K562 (cell line): ENCODE results near the gene ECM1. TPM values are rescaled to one million over a fixed set of nuclear protein-coding genes. Genes with fewer than 3 reads are reported as not detected.

Experiments
- CCAR2 ChIP-seq: fragments of 200-400 bp; formaldehyde crosslinking; IDR thresholded peaks from 2 replicates; pipeline ENCODE4 v1.6.1; 2017; ENCODE audit warnings: mild to moderate bottlenecking, low read depth, low read length
- COPS2 ChIP-seq: fragments of 450-650 bp; conservative IDR thresholded peaks from 2 replicates; pipeline ENCODE4 v1.6.1; 2016; ENCODE audit warnings: mild to moderate bottlenecking, moderate library complexity
- EWSR1 ChIP-seq: fragments of 450-650 bp; IDR thresholded peaks from 2 replicates; pipeline ENCODE4 v1.6.1; 2018; ENCODE audit warnings: borderline replicate concordance, mild to moderate bottlenecking, low read depth, moderate library complexity; ENCODE audit not compliant: partially characterized antibody
- PTBP1 ChIP-seq: fragments of 200-400 bp; formaldehyde crosslinking; IDR thresholded peaks from 2 replicates; pipeline ENCODE4 v1.6.1; 2017; ENCODE audit warnings: low read depth, low read length
- RAD21 ChIP-seq, 2 experiments: fragments of 250-450 bp in 1 of 2; fragments of 450-650 bp in 1 of 2; sonication (Bioruptor Pico) in 1 of 2; formaldehyde crosslinking in 1 of 2; IDR thresholded peaks in 1 of 2; conservative IDR thresholded peaks in 1 of 2; 2 replicates each; pipeline versions ENCODE4 v1.4.0 to v1.8.0; 2020 to 2022; ENCODE audit warnings: mild to moderate bottlenecking in 2 of 2, moderate library complexity in 1 of 2
- RB1 ChIP-seq: fragments of 450-650 bp; IDR thresholded peaks from 2 replicates; pipeline ENCODE4 v1.6.1; 2017; ENCODE audit warnings: low read depth, mild to moderate bottlenecking
- RHOXF2B ChIP-seq: fragments of 250-450 bp; sonication (Bioruptor Pico); conservative IDR thresholded peaks from 2 replicates; pipeline ENCODE4 v1.5.1; 2021
- TSC22D4 ChIP-seq: fragments of 450-650 bp; IDR thresholded peaks from 2 replicates; pipeline ENCODE4 v1.6.1; 2016; ENCODE audit warnings: missing genetic modification characterization, missing biosample characterization, control low read depth
- XRCC5 ChIP-seq: fragments of 200-400 bp; formaldehyde crosslinking; IDR thresholded peaks from 2 replicates; pipeline ENCODE4 v1.6.1; 2017; ENCODE audit warnings: low read depth, mild to moderate bottlenecking, low read length
- ZNF124 ChIP-seq: sonication (generic); formaldehyde crosslinking; IDR thresholded peaks from 2 replicates; pipeline ENCODE4 v1.8.1; 2022; ENCODE audit warnings: missing genetic modification reagents
- ZNF165 ChIP-seq: fragments of 250-450 bp; sonication (Bioruptor Pico); IDR thresholded peaks from 2 replicates; pipeline ENCODE4 v1.4.0; 2020; ENCODE audit warnings: borderline replicate concordance
- ZNF41 ChIP-seq: fragments of 250-450 bp; sonication (Bioruptor Pico); conservative IDR thresholded peaks from 2 replicates; pipeline ENCODE4 v1.4.0; 2020; ENCODE audit warnings: mild to moderate bottlenecking
- ZNF444 ChIP-seq: fragments of 250-450 bp; sonication (Bioruptor Pico); IDR thresholded peaks from 2 replicates; pipeline ENCODE4 v1.4.0; 2020; ENCODE audit warnings: mild to moderate bottlenecking, moderate library complexity
- polyA plus RNA-seq, 8 experiments: library from polyadenylated mRNA; depleted of rRNA in 4 of 8; stranded (reverse) in 5 of 8; unstranded in 3 of 8; fragments of >200 nt; fragmentation: Nextera tagmentation in 2 of 8; fragmentation: Illumina TruSeq in 1 of 8; extraction: Ambion mirVana in 2 of 8; extraction: Trizol in 1 of 8; gene quantifications; 2 replicates each; pipeline versions ENCODE4 v1.2.1 to v1.2.3, GENCODE V29; 2011 to 2014; ENCODE audit warnings: inconsistent platforms in 1 of 8, missing spikeins in 1 of 8
- total RNA-seq, 7 experiments: library from RNA; depleted of rRNA in 6 of 7; stranded (reverse); fragments of >200 nt in 6 of 7; fragmentation: Illumina TruSeq in 2 of 7; extraction: Trizol in 2 of 7; gene quantifications; 2 replicates each; pipeline versions ENCODE4 v1.2.1 to v1.2.3, GENCODE V29; 2011 to 2021; ENCODE audit warnings: low replicate concordance in 1 of 7
- TF ChIP-seq, protein P1 (sequence below): fragments of 450-650 bp; formaldehyde crosslinking; IDR thresholded peaks from 2 replicates; pipeline ENCODE4 v1.4.0; 2020; ENCODE audit warnings: mild to moderate bottlenecking, mixed read lengths
- TF ChIP-seq, protein P2 (sequence below): fragments of 450-650 bp; conservative IDR thresholded peaks from 2 replicates; pipeline ENCODE4 v1.6.1; 2016; ENCODE audit warnings: missing genetic modification characterization, low read depth, mild to moderate bottlenecking, missing compliant biosample characterization, moderate library complexity
- TF ChIP-seq, protein P3 (sequence below): fragments of 200-600 bp; sonication (generic); IDR thresholded peaks from one replicate; pipeline ENCODE4 v1.6.1; 2012; ENCODE audit warnings: mild to moderate bottlenecking, low read depth, low read length, inconsistent platforms

The ECM1 gene
- total and polyA plus RNA-seq, 9 of the 15 experiments (the other 6 are each of a cell fraction or from before 2014, with no cell fraction given): 6.6 to 52.2 (median 12.8) TPM

DNA sequence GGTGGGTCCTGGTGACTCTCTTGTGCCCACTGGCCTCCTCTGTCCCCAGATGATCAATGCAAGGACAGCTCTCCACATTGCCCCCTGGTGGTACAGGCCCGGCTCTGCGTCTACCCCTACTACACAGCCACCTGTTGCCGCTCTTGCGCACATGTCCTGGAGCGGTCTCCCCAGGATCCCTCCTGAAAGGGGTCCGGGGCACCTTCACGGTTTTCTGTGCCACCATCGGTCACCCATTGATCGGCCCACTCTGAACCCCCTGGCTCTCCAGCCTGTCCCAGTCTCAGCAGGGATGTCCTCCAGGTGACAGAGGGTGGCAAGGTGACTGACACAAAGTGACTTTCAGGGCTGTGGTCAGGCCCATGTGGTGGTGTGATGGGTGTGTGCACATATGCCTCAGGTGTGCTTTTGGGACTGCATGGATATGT is 52.1 kb downstream of the ECM1 start (continued):
- no peak for TF ChIP-seq PTBP1
- TF ChIP-seq RB1: 0 out of 2 replicates have a peak, but pooled peaks have one; percentile 40
- TF ChIP-seq RHOXF2B (CRISPR knock-in tag): no peak
- TF ChIP-seq EWSR1: no peak
- no peak for TF ChIP-seq ZNF124 (CRISPR knock-in tag)
- TF ChIP-seq COPS2: no peak
- TF ChIP-seq, protein P1, sequence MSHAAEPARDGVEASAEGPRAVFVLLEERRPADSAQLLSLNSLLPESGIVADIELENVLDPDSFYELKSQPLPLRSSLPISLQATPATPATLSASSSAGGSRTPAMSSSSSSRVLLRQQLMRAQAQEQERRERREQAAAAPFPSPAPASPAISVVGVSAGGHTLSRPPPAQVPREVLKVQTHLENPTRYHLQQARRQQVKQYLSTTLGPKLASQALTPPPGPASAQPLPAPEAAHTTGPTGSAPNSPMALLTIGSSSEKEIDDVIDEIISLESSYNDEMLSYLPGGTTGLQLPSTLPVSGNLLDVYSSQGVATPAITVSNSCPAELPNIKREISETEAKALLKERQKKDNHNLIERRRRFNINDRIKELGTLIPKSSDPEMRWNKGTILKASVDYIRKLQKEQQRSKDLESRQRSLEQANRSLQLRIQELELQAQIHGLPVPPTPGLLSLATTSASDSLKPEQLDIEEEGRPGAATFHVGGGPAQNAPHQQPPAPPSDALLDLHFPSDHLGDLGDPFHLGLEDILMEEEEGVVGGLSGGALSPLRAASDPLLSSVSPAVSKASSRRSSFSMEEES (CRISPR knock-in tag): no peak
- TF ChIP-seq ZNF444 (CRISPR knock-in tag): no peak
- TF ChIP-seq ZNF165: no peak
- no peak for TF ChIP-seq CCAR2
- TF ChIP-seq, protein P2, sequence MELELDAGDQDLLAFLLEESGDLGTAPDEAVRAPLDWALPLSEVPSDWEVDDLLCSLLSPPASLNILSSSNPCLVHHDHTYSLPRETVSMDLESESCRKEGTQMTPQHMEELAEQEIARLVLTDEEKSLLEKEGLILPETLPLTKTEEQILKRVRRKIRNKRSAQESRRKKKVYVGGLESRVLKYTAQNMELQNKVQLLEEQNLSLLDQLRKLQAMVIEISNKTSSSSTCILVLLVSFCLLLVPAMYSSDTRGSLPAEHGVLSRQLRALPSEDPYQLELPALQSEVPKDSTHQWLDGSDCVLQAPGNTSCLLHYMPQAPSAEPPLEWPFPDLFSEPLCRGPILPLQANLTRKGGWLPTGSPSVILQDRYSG: no peak
- TF ChIP-seq, protein P3, sequence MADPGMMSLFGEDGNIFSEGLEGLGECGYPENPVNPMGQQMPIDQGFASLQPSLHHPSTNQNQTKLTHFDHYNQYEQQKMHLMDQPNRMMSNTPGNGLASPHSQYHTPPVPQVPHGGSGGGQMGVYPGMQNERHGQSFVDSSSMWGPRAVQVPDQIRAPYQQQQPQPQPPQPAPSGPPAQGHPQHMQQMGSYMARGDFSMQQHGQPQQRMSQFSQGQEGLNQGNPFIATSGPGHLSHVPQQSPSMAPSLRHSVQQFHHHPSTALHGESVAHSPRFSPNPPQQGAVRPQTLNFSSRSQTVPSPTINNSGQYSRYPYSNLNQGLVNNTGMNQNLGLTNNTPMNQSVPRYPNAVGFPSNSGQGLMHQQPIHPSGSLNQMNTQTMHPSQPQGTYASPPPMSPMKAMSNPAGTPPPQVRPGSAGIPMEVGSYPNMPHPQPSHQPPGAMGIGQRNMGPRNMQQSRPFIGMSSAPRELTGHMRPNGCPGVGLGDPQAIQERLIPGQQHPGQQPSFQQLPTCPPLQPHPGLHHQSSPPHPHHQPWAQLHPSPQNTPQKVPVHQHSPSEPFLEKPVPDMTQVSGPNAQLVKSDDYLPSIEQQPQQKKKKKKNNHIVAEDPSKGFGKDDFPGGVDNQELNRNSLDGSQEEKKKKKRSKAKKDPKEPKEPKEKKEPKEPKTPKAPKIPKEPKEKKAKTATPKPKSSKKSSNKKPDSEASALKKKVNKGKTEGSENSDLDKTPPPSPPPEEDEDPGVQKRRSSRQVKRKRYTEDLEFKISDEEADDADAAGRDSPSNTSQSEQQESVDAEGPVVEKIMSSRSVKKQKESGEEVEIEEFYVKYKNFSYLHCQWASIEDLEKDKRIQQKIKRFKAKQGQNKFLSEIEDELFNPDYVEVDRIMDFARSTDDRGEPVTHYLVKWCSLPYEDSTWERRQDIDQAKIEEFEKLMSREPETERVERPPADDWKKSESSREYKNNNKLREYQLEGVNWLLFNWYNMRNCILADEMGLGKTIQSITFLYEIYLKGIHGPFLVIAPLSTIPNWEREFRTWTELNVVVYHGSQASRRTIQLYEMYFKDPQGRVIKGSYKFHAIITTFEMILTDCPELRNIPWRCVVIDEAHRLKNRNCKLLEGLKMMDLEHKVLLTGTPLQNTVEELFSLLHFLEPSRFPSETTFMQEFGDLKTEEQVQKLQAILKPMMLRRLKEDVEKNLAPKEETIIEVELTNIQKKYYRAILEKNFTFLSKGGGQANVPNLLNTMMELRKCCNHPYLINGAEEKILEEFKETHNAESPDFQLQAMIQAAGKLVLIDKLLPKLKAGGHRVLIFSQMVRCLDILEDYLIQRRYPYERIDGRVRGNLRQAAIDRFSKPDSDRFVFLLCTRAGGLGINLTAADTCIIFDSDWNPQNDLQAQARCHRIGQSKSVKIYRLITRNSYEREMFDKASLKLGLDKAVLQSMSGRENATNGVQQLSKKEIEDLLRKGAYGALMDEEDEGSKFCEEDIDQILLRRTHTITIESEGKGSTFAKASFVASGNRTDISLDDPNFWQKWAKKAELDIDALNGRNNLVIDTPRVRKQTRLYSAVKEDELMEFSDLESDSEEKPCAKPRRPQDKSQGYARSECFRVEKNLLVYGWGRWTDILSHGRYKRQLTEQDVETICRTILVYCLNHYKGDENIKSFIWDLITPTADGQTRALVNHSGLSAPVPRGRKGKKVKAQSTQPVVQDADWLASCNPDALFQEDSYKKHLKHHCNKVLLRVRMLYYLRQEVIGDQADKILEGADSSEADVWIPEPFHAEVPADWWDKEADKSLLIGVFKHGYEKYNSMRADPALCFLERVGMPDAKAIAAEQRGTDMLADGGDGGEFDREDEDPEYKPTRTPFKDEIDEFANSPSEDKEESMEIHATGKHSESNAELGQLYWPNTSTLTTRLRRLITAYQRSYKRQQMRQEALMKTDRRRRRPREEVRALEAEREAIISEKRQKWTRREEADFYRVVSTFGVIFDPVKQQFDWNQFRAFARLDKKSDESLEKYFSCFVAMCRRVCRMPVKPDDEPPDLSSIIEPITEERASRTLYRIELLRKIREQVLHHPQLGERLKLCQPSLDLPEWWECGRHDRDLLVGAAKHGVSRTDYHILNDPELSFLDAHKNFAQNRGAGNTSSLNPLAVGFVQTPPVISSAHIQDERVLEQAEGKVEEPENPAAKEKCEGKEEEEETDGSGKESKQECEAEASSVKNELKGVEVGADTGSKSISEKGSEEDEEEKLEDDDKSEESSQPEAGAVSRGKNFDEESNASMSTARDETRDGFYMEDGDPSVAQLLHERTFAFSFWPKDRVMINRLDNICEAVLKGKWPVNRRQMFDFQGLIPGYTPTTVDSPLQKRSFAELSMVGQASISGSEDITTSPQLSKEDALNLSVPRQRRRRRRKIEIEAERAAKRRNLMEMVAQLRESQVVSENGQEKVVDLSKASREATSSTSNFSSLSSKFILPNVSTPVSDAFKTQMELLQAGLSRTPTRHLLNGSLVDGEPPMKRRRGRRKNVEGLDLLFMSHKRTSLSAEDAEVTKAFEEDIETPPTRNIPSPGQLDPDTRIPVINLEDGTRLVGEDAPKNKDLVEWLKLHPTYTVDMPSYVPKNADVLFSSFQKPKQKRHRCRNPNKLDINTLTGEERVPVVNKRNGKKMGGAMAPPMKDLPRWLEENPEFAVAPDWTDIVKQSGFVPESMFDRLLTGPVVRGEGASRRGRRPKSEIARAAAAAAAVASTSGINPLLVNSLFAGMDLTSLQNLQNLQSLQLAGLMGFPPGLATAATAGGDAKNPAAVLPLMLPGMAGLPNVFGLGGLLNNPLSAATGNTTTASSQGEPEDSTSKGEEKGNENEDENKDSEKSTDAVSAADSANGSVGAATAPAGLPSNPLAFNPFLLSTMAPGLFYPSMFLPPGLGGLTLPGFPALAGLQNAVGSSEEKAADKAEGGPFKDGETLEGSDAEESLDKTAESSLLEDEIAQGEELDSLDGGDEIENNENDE: no peak
- no peak for TF ChIP-seq TSC22D4 (tag)
- TF ChIP-seq XRCC5: peak; percentile 90; the same call in 1 of the 2 replicates
- peak; percentile 43 to 67 for TF ChIP-seq RAD21 (CRISPR knock-in tag; conservative IDR thresholded peaks at IDR 0.05 in 1 of 2, IDR thresholded peaks at IDR 0.05 in 1 of 2)
- TF ChIP-seq ZNF41 (CRISPR knock-in tag): no peak
